ENCODE results near the gene CSPG5.
A peak's percentile ranks its signal among the peaks of the same experiment; 100 is the strongest.

The CSPG5 gene

DNA sequence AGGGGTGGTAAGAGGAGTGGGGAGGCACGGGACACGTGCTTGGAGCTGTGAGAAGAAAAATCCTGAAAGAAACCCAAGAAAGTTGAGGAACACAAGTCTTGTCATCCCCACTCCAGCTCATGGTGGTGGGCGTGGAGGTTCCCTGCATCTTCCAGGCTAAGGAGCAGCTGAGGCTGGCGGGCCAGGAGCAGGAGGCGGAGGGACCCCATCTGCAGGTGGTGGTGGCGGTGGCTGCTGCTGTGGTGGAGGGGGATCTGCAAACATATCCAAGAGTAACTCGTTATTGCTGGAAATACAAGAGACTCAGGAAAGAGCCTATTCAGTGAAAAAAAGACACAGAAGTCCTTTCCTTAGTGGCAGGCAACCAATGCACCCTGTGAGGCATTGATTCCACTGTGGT is 9.4 kb upstream of the CSPG5 start:
- TF ChIP-seq, protein P1, sequence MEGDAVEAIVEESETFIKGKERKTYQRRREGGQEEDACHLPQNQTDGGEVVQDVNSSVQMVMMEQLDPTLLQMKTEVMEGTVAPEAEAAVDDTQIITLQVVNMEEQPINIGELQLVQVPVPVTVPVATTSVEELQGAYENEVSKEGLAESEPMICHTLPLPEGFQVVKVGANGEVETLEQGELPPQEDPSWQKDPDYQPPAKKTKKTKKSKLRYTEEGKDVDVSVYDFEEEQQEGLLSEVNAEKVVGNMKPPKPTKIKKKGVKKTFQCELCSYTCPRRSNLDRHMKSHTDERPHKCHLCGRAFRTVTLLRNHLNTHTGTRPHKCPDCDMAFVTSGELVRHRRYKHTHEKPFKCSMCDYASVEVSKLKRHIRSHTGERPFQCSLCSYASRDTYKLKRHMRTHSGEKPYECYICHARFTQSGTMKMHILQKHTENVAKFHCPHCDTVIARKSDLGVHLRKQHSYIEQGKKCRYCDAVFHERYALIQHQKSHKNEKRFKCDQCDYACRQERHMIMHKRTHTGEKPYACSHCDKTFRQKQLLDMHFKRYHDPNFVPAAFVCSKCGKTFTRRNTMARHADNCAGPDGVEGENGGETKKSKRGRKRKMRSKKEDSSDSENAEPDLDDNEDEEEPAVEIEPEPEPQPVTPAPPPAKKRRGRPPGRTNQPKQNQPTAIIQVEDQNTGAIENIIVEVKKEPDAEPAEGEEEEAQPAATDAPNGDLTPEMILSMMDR (IDR thresholded peaks at IDR 0.05; ENCODE audit: insufficient read depth, low read depth, low read length, missing control alignments), result no peak
- H3K4me3 ChIP-seq (ENCODE audit: low read length), result no peak overlapping the region
- DNase-seq (ENCODE audit: low read depth), result no peak

DNA sequence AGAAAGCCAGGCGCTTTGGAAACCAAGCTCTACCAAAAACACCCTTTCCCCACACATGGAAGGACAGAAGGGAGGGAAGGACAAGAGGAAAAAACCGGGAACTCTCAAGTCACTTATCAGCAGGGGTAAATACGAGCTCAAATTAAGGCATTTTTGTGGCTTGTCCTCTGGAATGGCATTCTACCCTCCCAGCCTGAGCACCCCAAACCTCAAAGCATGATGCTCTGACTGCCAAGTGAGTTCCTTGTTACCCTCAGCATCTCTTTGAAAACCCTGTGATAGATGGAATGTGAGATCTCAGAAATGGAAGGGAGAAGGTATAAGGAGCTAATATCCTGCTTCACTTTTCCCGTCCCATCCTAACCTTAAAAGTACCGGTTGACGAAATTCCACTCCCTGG is 8.1 kb upstream of the CSPG5 start:
- TF ChIP-seq, protein P1 (IDR thresholded peaks at IDR 0.05; ENCODE audit: insufficient read depth, low read depth, low read length, missing control alignments), result no peak
- no peak overlapping the region for H3K4me3 ChIP-seq (ENCODE audit: low read length)
- DNase-seq (ENCODE audit: low read depth), result no peak

DNA sequence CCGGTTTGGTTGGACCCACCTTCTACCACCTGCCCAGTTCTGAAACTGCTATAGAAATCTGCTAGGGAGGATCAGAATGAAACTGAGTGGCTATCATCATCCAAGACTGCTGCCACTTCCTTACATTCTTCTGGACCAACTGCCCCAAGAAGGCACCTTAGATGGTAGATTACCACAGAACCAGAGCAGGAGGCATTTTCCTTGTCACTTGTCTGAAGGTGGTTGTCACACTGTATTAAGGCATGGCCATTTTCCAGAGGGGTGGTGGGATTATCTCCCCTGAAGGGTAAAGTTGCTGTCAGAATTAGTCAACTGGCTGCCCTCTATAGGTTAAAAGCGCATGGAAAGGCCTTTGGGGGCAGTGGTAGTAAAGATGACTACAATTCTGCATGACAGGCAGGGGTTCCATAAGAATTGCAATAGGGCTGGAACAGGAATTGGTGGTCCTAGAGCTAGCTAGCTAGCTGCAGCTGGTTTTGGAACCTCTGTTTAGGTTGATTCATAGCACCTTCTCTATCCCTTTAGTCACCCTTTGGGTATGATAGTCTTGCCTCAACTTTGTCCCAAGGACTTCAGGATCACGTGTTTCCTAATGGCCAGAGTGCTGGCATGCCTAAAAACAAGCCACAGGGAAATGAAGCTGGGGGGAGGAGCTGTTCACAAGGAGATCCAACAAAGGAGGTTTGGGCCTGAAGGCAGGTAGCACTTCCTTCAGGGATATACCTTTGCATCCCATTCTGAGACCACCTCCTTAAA is 4.8 kb upstream of the CSPG5 start:
- peak; percentile 54 for DNase-seq (ENCODE audit: low read depth)
- no peak overlapping the region for H3K4me3 ChIP-seq (ENCODE audit: low read length)
- TF ChIP-seq, protein P1 (IDR thresholded peaks at IDR 0.05; ENCODE audit: insufficient read depth, low read depth, low read length, missing control alignments), result no peak

DNA sequence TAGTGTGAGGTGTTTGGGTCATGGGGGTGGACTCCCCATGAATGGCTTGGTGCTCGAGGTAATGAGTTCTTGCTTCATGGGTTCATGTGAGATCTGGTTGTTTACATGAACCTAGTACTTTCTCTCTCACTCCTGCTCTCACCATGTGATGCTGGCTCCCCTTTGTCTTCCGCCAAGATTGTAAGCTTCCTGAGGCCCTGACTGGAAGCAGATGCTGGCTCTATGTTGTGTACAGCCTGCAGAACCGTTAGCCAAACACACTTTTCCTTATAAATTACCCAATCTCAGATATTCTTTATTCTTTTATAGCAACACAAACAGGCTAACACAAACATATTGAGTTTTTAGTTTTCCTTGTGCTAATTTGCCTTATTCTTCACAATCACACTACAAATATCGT is 3.2 kb upstream of the CSPG5 start:
- DNase-seq (ENCODE audit: low read depth), result no peak

DNA sequence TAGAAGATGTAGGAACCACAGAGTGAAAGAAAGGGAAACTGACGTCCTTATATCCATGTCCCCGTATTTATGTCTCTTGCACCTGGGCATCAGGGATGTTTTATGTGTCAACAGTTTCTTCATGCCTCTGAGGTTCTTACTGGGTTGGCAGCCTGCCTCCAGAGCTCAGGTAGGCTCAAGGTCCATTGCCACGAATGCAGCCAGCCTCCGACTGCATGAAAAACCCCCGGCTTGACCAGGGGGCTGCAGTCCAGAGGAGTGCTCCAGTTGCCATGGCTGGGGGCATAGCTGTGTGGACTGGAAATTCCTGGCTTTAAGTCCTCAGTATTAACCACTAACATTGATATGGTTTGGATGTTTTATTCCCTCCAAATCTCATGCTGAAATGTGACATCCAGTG is 2.8 kb upstream of the CSPG5 start:
- TF ChIP-seq, protein P1 (IDR thresholded peaks at IDR 0.05; ENCODE audit: insufficient read depth, low read depth, low read length, missing control alignments), result no peak
- no peak overlapping the region for H3K4me3 ChIP-seq (ENCODE audit: low read length)
- no peak for DNase-seq (ENCODE audit: low read depth)

More for the DNA sequence above, 3.2 kb upstream of the CSPG5 start:
- no peak overlapping the region for H3K4me3 ChIP-seq (ENCODE audit: low read length)
- TF ChIP-seq, protein P1 (IDR thresholded peaks at IDR 0.05; ENCODE audit: insufficient read depth, low read depth, low read length, missing control alignments), result no peak

DNA sequence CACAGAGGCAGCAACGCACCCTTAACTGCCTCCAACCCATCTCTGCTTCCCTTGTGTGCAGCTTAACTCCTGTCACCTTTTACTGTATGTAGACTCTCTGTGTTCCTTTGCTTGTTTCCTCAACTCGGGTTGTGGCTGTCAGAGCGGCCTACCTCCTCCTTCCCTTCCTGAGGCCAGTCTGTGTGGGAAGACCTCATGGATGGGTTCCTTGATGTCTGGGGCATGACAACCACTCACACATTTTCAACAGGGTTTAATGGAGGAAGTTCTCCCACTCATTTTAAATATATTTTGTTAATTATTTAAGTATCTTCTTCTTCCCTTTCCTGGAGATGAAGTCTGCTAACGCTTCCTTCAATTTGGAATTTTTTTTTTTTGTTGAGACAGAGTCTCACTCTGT is 1.8 kb upstream of the CSPG5 start:
- DNase-seq (ENCODE audit: low read depth), result no peak
- H3K4me3 ChIP-seq (ENCODE audit: low read length), result no peak overlapping the region
- TF ChIP-seq, protein P1 (IDR thresholded peaks at IDR 0.05; ENCODE audit: insufficient read depth, low read depth, low read length, missing control alignments), result no peak

DNA sequence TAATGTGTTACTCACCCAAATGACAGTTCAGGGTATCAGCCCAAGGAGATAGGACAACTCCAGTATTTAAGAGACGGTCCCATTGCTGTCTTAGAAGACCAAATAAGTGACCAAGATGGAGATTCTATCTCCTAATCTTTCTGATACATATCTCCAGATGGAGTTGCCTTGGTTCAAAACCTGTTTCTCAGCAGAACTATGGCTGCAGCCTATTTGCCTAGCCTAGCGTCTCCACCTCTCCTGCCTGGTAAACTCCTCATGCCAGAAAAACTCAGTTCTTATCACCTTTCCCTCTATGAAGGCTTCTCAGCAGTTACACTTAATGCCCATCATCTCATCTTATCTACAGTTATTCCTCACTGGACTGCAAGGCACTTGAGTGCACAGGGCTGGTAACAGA is 1.2 kb upstream of the CSPG5 start:
- DNase-seq (ENCODE audit: low read depth), result no peak
- TF ChIP-seq, protein P1 (IDR thresholded peaks at IDR 0.05; ENCODE audit: insufficient read depth, low read depth, low read length, missing control alignments), result no peak
- no peak overlapping the region for H3K4me3 ChIP-seq (ENCODE audit: low read length)
